ENCODE measurements around the gene PACRG.
A peak's percentile ranks its signal among the peaks of the same experiment; 100 is the strongest.

The PACRG gene

DNA sequence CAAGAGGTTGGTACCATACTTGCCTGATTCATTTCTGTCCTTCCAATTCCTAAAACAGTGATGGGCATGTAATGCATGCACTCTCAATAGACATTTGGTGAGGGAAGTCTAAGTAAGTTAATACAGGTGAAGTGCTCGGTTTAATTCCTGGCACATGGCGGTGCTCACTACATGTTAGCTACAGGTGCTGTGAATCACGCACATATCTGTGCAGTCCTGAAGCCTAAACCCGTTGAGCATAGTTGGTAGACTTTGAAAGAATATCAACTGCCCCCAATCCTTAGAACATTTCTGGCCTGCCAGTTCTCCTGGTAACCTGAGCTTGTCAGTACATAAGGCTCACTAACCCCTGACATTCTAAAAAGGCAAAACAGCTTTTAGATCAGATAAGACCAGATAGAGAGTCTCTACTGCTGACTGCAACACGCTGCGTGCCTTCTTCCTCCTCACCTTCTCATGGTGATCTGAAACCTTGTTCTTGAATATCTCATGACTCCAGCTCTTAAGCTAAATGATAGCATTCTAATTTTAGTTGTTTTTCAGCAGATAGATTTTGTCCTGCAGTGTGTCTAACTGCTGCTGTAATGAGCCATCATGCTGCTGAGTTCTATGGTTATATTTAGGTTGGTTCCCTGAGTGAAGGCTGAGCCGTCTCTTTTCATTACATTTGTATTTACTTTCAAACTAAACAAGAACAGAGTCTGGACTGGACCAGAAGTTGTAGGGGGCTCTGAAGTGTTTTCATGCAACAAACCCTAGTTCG, 358.3 kb downstream of the PACRG start:
- DNase-seq (ENCODE audit: low spot score), result no peak

DNA sequence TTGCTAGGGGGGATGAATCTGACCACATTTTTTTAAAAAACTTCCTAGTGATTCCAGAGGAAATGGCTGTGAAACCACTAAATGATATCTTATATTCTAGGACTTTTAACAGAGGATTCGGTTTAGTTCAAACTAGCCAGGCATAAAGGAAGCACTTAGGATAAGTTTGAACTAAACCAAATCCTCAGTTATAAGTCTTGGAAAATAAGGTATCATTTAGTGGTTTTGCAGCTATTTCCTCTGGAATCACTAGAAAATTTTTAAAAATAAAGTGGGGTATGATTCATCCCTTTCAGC, 358.8 kb downstream of the PACRG start:
- DNase-seq (ENCODE audit: low spot score), result no peak

DNA sequence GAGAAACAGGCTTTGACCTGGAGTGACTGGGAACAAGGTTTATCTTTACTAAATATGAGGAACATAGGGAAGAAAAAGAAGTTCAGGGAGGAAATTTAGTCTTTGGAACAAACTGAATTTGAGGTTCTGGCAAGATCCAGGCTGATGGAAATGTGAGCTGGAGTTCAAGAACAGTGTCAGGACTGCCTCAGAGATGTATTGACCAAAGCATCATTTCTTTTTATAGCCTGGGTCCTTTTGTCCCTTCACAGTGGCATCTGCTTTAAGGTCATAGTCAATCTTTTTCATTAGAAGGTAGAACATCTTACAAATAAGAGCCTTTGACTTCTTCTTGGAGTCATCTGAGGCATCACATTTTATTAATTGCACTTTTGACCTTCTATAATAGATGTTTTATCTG, 360.2 kb downstream of the PACRG start:
- no peak for DNase-seq (ENCODE audit: low spot score)

DNA sequence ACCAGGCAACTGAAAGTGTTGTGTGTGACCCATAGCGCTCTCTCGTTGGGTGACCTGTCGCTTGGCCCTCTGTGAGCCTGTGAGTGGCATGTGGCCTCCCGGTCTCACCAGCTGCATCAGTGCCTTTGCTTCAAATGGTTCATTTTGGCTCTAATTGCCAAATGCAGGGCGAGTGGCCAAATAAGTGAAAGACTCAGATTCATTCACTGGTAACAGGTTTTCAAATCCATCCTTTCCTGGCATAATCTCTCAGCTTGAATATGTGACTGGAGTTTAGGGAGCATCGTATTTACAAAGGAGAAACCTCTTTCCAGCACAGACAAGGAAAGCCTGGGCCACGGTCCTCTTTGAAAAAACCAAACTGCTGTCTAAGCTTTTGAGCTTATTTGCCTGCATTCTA, 365.1 kb downstream of the PACRG start:
- DNase-seq (ENCODE audit: low spot score), result peak; percentile 67

DNA sequence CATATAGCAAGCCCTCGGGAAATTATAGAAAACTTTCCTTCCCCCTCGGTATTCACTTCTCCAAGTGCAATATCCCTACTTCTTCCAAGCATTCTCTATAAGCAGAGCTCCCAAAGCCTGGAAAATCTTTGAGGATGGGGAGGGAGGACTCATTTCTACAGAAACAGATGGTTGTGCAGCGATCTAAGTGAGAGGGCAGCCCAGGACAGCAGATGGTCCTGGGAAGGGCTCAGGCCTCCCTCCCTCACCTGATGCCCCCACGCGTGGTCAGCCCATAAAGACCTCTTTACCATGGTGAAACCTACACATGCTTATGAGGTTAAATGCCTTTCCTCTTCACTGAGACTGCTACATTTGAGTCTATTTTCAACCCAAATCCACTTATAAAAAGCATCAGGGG, 367.1 kb downstream of the PACRG start:
- DNase-seq (ENCODE audit: low spot score), result no peak

DNA sequence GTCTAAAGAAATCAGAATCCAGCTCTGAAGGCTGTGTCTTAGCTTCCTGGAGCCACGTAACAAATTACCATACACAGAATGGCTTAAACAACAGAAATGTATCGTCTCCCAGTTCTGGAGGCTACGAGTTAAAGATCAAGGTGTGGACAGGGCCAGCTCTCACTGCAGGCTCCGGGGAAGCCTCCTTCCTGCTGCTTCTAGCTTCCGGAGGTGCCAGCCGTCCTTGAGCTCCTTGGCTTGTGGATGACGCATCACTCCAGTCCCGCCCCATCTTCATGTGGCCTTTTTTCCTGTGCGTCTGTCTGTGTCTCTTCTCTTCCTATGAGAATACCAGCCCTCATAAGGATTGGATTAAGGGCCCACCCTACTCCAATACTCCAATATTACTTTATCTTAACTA, 367.6 kb downstream of the PACRG start:
- DNase-seq (ENCODE audit: low spot score), result no peak

DNA sequence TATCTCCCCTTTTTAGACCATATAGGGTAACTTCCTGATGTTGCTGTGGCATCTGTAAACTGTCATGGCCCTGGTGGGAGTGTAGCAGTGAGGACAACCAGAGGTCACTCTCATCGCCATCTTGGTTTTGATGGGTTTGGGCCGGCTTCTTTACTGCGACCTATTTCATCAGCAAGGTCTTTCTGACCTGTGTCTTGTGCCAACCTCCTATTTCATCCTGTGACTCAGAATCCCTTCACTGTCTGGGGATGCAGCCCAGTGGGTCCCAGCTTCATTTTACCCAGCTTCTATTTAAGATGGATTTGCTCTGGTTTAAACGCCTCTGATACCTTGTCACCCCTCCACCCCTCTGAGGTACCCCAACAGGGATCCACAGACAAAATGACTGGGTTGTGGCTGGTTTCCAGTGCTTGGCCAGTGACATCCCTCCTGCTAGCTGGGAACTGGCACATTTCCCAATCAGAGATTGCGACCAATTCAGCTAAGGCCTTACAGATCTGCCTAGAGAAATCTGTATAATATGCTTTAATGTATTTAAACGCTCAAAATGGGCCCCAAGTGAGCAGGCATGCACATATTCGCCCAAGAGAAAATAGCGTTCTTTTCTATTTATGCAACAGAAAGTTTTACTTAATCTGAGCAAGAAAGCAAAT, 371.2 kb downstream of the PACRG start:
- DNase-seq (ENCODE audit: low spot score), result peak; percentile 57

DNA sequence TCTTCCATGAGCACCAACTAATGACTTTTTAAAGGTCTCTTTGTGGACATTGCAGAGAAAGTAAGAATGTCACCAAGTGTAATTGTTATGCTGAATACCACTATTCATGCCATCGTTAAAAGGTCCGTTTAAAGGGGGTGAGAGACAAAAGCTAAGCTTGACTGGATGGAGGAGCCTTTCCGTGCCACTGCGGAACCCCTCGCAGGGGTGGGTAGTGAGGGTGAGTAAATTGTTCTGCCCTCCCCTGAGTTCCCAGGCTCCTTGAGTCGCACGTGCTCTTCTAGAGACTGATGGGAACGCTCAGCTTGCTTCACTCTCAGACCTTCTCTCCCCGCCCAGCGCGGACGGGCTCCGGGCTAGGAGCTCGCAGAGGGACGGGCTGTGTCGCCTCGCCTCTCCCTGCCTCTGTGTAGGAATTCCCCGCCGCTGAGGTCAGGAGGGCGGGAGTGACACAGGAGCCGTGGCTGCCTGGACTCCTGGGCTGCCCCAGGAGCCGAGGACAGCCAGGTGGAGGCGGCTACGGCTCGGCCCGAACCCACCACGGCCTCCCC, 371.9 kb downstream of the PACRG start:
- peak; percentile 57 for DNase-seq (ENCODE audit: low spot score)

DNA sequence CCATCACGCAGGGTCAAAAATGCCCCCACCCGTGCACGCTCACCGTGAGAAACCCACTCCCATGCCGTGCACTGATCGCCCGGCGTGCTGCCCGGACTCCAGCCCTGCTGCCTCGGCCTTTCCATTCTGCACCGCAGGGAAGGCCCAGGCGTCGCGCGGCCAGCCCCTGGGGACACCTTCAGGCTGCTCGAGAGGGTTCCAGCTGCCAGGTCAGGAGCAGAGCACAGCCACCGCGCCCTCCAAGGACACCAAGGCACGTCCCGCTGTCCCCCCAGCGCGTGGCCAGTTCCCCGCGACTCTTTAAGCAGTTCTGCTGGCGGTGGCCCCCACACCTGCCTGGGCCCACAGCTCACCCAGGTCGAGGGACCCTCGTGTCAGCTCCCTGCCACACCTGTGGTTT, 372.5 kb downstream of the PACRG start:
- DNase-seq (ENCODE audit: low spot score), result no peak

DNA sequence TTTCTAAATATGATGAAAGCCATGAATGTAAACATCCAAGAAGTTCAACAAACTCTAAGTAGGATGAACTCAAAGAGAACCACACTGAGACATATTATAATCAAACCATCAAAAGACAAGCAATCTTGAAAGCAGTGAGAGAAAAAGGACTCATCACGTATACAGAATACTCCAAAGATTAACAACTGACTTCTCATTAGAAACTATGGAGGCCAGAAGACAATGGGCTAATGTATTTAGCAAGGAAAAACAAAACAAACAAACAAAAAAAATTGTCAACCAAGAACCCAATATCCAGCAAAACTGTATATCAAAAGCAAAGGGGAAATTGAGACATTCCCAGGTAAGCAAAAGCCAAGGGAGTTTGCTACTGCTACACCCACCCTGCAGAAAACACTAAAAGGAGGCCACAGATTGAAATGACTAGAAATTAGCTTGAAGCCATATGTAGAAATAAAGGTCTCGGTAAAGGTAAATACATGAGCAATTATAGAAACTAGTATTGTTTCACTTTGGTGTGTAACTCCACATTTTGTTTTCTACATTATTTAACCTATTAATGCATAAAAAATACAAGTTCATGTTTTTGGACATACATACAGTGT, 385.7 kb downstream of the PACRG start:
- DNase-seq (ENCODE audit: low spot score), result no peak

DNA sequence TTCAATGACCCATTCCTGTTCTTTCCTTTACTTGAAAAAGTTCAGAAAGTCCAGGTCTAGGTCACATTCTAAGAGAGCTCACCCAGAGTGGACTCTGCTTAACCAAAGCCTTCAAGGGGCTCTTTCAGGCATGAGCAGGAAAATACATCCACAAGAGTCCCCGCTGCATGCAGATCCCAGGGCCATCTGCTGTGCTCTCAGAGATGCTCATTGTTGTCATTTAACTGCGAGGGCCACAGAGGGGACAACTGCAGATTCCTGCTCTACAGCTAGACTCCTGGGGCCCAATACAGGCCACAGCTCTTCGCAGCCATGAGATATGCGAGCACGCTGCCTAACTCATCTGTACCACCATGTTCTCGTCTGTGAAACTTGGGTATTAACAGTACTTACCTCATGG, 391.2 kb downstream of the PACRG start:
- no peak for DNase-seq (ENCODE audit: low spot score)

DNA sequence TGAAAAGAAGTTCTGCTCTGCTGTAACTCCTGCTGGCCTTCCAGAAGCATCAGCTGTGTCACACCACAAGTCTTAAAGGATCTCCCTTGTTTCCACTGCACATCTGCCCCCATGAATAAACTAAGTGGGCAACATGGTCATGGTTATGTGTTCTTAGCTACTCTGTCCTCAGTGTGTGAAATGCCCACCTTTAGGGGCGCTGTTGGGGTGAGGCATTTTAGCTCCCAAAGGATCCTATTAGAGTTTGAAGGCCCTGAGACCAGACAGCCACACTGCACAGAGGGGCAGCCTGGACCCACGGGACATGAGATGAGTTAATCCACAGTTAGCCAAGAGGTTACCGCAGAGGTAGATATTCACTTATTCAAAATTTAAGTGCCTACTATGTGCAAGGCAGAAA, 392.4 kb downstream of the PACRG start:
- DNase-seq (ENCODE audit: low spot score), result no peak

DNA sequence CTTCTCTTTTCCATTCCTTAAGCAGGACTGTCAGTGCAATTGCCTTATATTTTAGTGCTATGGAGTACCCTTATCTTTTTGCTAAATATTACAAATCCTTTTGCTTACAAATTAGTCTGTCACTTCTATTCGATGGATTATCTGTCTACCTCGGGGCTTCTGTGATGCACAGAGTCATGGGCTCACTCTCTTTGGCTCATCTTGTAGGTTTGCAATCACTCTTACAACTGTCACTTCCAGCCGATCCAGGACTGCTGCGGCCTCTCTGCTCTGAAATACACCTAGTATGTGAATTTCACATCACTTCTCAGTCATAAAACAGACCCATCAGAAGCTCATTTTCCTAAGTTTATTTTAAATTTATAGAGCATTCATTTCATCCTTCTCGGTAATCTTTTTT, 393.5 kb downstream of the PACRG start:
- DNase-seq (ENCODE audit: low spot score), result no peak

DNA sequence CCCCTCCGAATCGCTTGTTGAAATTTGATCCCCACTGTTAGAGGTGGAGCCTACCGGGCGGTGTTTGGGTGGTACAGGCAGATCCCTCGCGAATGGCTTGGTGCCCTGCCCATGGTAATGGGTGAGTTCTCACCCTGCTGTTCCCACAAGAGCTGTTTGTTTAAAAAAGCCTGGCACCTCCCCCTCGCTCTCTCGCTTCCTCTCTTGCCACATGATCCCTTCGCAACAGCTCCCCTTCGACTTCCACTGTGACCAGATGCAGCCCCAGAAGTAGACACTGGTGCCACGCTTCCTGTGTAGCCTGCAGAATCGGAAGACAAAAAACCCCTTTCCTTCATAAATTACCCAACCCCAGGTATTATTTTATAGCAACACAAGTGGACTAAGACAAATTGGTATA, 394.6 kb downstream of the PACRG start:
- DNase-seq (ENCODE audit: low spot score), result no peak

DNA sequence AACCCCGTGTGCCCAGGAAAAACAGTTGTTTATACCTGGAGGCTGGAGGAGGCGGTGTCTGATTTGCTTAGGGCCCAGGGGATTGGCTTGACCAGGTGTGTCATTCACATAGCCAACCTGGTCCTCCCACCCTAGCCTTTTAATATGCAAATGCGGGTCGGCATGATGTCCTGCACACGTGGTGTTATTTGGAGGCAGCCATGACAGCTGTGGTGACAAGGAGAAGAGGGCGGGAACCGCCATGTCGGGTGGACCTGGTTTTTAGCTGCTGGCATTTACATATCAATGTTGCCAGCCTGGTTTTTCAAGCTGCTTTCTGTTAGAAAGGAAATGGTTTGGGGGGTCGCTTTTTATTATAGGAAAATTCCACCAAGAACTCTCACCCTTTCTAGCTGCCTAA, 395.3 kb downstream of the PACRG start:
- no peak for DNase-seq (ENCODE audit: low spot score)

DNA sequence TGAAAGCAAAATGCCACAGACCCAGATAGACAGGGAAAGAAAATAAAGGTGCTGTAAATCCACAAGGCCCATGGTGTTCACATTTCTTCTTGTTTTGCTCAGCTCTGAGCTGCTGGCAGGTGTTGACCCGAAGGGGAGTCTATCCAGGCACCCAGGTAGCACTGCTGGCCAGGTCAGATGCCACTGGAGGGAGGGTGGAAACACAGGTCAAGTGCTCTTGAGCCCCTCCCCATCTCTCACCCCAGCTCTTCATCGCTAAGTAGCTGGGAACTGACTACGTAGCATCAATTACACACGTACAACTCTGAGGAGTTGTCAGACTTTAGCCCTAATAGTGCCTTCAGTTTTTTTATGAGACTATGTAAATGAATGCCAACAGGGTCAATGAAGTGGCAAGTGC, 399.0 kb downstream of the PACRG start:
- DNase-seq (ENCODE audit: low spot score), result no peak

DNA sequence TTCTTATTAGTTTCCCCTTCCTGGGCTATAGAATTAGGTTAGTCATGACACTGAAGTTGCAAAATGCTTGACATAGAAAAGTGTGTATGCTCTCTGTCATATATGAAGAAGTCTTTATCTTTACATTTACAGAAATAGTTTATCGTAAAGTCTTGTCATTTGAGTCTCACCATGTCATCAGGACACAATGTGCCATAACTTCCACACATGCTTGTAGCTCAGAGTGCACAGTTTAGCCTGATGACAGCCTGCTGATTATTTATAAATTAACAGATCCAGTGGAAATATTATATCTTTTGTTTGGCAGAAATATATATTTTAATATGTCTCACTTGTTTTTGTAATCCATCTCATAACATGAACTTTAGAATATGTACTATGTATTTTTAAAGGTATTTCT, 399.8 kb downstream of the PACRG start:
- no peak for DNase-seq (ENCODE audit: low spot score)

DNA sequence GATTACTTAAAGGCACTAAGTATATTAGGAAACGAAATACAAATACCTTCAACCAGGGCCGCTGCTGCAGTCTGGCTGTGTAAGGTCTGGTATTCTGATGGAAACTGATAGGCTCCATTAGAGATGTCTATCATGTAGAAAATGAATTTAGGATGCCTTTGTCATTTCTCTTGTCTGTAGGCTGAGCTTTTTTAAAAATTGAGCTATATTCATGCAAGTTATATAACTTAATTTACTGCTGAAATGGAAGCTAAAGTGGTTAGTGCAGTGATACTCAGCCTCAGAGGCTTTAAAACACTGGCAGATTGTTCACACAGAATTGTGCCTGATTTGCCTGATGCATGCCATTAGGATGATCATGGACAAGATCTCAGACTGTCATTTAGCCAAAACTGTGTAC, 400.6 kb downstream of the PACRG start:
- DNase-seq (ENCODE audit: low spot score), result no peak

DNA sequence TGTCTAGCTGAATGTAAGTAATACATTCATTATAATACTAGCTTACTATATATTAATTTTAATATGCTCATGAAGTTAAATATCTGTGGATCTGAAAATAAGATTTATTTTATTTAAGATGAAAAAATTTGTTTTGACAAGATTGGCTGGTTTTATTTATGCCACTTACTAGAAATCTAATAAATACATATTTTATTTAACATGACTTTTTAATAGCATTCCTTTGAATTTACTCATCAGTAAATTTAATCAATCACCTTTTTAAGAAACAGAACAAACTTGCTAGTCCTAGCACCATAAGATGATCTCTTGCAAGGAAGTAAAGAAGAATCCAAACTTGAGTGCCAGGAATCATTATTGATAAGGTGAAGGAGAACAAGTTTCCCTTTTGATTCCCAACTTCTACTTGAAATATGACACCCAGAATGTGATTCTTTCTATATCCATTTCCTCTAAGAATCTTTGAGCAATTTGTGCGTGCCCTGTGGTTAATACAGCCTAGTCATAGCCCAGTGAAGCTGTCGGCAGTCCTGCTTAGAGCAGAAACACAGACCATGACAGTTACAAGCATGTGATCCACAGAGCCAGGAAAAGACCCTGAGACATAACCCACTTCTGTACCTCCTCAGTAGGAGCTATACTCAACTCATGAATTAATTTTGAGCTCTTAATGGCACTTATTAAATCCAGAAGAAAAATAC, 404.4 kb downstream of the PACRG start:
- DNase-seq (ENCODE audit: low spot score), result no peak

DNA sequence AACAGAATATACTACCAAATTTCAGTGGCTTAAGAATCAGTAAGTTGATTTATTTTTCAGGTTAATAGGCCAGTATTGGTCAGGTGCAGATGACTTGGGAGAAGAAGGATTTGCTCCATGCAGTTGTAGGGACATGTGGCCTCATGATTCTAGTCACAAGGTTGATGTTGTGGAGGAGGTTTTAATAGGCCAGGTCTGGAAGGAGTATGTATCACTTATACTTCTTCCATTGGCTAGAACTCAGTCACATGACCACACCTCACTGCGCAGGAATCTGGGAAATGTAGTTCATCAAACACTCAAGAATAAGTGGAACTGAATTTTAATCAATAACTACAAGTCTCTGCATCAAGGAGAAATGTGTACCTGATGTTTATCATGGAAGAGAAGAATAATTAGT, 405.2 kb downstream of the PACRG start:
- no peak for DNase-seq (ENCODE audit: low spot score)

DNA sequence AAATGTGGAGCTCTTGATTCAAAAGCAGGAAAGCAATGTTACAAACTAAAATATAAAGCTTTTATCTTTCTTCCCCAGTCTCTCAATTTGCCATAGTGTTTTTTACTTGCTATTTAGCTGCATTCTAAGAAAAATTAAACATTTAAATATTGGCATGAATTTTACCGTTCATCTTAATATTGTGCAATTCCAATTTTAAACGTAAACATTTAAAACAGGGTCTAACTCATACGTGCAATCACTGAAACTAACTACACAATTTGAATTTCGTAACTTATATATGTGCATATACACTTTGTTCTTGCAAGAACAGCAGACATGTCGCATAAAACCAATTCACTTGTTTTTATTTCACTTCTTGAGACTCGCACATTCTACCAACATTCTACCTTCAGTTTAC, 405.9 kb downstream of the PACRG start:
- no peak for DNase-seq (ENCODE audit: low spot score)

DNA sequence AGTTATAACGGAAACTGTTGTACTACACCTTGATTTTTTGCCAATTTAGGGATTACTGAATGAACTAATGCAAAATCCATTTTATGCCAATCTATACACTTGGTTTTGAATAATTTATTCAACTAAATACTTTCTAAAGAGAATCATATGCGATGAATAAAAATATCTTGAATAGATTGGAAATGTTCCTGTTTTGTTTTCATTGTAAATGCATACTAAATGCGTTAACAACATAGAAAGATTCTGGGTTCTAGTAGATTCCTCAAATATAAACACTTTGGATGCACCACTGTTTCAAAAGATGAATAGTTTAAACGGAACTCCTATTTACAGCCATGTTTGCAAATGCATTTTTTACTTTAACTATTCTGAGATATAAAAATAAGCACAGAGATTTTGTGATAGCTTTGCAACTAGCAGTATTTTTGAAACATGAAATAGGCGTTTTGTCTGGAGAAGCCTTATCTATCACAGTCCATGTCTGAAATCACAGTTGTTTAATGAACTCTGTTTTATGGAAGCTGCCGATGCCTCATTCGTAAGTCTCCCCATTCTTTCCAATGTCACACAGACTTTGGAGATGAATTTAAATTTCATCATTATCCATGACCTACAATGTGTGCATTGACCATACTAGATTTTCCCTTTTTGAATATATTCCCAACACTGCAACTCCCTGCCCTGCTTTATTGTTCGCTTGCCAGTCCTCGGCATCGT, 409.1 kb downstream of the PACRG start:
- no peak for DNase-seq (ENCODE audit: low spot score)
